Measurements from ENCODE around the gene JUP.
A peak's percentile ranks its signal among the peaks of the same experiment; 100 is the strongest.

JUP gene

GRCh38 chr17:41814195-41814594 lies 27.7 kb upstream of the JUP start:
- ChIA-PET CTCF (interaction anchor here (0.8 to 1.9 kb wide), 2 partner anchors 11 to 28 kb away, joined by 3 to 6 read pairs; partner anchors contain the start of gene JUP), POLR2A (no interaction called here)
- DNase-seq (ENCODE audit: extremely low spot score): no peak
- no peak for TF ChIP-seq CTCF (IDR thresholded peaks at IDR 0.05; ENCODE audit: control extremely low read depth, extremely low read depth, low read depth, missing control alignments)

GRCh38 chr17:41813699-41814124 lies 27.2 kb upstream of the JUP start:
- no peak for DNase-seq (ENCODE audit: extremely low spot score)
- ChIA-PET CTCF (interaction anchor here (1.9 kb wide), 1 partner anchor 28 kb away, joined by 6 read pairs; the partner anchor contains the start of gene JUP), POLR2A (no interaction called here)
- no peak for TF ChIP-seq CTCF (IDR thresholded peaks at IDR 0.05; ENCODE audit: control extremely low read depth, extremely low read depth, low read depth, missing control alignments)

- no peak for TF ChIP-seq CTCF (IDR thresholded peaks at IDR 0.05; ENCODE audit: control extremely low read depth, extremely low read depth, low read depth, missing control alignments)
- POLR2A ChIA-PET: no interaction called here
- CTCF ChIA-PET: no interaction called here
- no peak for DNase-seq (ENCODE audit: extremely low spot score)
Observed at GRCh38 chr17:41813152-41813680, 26.7 kb upstream of the JUP start.

- CTCF ChIA-PET: interaction anchor here (1.1 to 3.8 kb wide), 9 partner anchors 11 to 80 kb away, joined by 3 to 21 read pairs (median 5); partner anchors contain the start of gene KLHL11
- peak; percentile 64 for DNase-seq (ENCODE audit: extremely low spot score)
- POLR2A ChIA-PET: no interaction called here
- TF ChIP-seq CTCF (IDR thresholded peaks at IDR 0.05; ENCODE audit: control extremely low read depth, extremely low read depth, low read depth, missing control alignments): no peak
Observed at GRCh38 chr17:41812381-41813151, 26.1 kb upstream of the JUP start, which contains the start of gene FKBP10. FKBP10 (plus strand) TSS chr17:41813004; CDS start chr17:41813035, 31 bp downstream.

GRCh38 chr17:41811549-41812380 lies 25.3 kb upstream of the JUP start, which contains the start of gene P3H4:
P3H4 (minus strand) TSS chr17:41811949; CDS start chr17:41811915, 34 bp downstream.
- DNase-seq (ENCODE audit: extremely low spot score): peak; percentile 85
- ChIA-PET POLR2A (interaction anchor here (0.6 kb wide), 1 partner anchor 35 kb away, joined by 4 read pairs; no protein-coding TSS in a partner anchor), CTCF (interaction anchor here (0.8 to 3.8 kb wide), 19 partner anchors 10 to 116 kb away, joined by 3 to 21 read pairs (median 4); partner anchors contain the start of genes JUP and KLHL11)
- TF ChIP-seq CTCF (IDR thresholded peaks at IDR 0.05; ENCODE audit: control extremely low read depth, extremely low read depth, low read depth, missing control alignments): peak; percentile 76
